A549 (cell line): ENCODE results near the gene DNAJC3.

ENCODE experiments used
- BHLHE40 ChIP-seq: IDR thresholded peaks from 2 replicates; pipeline ENCODE4 v1.6.1; 2012; ENCODE audit warnings: low read depth, low read length, inconsistent platforms
- CHD2 ChIP-seq: fragments of 150-350 bp; IDR thresholded peaks from 2 replicates; pipeline ENCODE4 v1.6.1; 2014; ENCODE audit warnings: low read length; ENCODE audit not compliant: partially characterized antibody
- FOXS1 ChIP-seq: fragments of 250-450 bp; sonication (Bioruptor Pico); IDR thresholded peaks from 2 replicates; pipeline ENCODE4 v1.5.0; 2020; ENCODE audit warnings: mild to moderate bottlenecking, moderate library complexity
- GATA3 ChIP-seq: IDR thresholded peaks from 2 replicates; pipeline ENCODE4 v1.6.1; 2012; ENCODE audit warnings: borderline replicate concordance
- HDAC2 ChIP-seq: fragments of 200-600 bp; sonication (generic); IDR thresholded peaks from 2 replicates; pipeline ENCODE4 v1.6.1; 2016
- HOXA7 ChIP-seq: fragments of 250-450 bp; sonication (Bioruptor Pico); IDR thresholded peaks from 2 replicates; pipeline ENCODE4 v1.5.0; 2020; ENCODE audit warnings: mild to moderate bottlenecking, moderate library complexity
- JUNB ChIP-seq: fragments of >200 bp; sonication (Bioruptor Twin); formaldehyde crosslinking; IDR thresholded peaks from 2 replicates; pipeline ENCODE4 v1.6.1; 2016
- MAX ChIP-seq: IDR thresholded peaks from 2 replicates; pipeline ENCODE4 v1.6.1; 2012
- RFX5 ChIP-seq: fragments of 450-650 bp; IDR thresholded peaks from 2 replicates; pipeline ENCODE4 v1.7.1; 2014; ENCODE audit warnings: antibody characterized with exemption, mild to moderate bottlenecking, moderate library complexity
- SMC3 ChIP-seq: fragments of >200 bp; sonication (Bioruptor Twin); formaldehyde crosslinking; IDR thresholded peaks from 3 replicates; pipeline ENCODE4 v1.6.1; 2018; ENCODE audit warnings: inconsistent platforms
- TP53 ChIP-seq: fragments of 250-450 bp; sonication (Bioruptor Pico); IDR thresholded peaks from 2 replicates; pipeline ENCODE4 v1.5.0; 2021; ENCODE audit warnings: mild to moderate bottlenecking, moderate library complexity
- TF ChIP-seq, protein P1 (sequence below): fragments of >200 bp; sonication (Bioruptor Twin); formaldehyde crosslinking; IDR thresholded peaks from 3 replicates; pipeline ENCODE4 v1.5.1; 2016
- TF ChIP-seq, protein P2 (sequence below): fragments of 200-600 bp; sonication (generic); IDR thresholded peaks from 2 replicates; pipeline ENCODE4 v1.6.1; 2016; ENCODE audit warnings: antibody characterized with exemption, mild to moderate bottlenecking, moderate library complexity

DNA sequence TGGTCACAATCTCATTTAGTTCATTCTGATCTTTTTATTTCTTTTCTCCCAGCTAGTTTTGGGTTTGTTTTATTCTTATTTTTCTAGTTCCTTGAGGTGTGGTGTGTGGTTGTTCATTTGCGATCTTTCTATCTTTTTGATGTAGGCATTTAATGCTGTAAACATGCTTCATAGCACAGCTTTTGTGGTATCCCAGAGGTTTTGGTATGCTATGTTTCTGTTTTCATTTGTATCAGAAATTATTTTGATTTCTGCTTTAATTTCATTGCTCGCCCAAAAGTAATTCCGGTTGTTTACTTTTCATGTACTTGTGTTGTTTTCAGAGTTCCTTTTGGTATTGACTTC, 12.6 kb downstream of the DNAJC3 start:
- TF ChIP-seq, protein P1, sequence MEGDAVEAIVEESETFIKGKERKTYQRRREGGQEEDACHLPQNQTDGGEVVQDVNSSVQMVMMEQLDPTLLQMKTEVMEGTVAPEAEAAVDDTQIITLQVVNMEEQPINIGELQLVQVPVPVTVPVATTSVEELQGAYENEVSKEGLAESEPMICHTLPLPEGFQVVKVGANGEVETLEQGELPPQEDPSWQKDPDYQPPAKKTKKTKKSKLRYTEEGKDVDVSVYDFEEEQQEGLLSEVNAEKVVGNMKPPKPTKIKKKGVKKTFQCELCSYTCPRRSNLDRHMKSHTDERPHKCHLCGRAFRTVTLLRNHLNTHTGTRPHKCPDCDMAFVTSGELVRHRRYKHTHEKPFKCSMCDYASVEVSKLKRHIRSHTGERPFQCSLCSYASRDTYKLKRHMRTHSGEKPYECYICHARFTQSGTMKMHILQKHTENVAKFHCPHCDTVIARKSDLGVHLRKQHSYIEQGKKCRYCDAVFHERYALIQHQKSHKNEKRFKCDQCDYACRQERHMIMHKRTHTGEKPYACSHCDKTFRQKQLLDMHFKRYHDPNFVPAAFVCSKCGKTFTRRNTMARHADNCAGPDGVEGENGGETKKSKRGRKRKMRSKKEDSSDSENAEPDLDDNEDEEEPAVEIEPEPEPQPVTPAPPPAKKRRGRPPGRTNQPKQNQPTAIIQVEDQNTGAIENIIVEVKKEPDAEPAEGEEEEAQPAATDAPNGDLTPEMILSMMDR, result no peak
- TF ChIP-seq HOXA7 (no peak), SMC3 (no peak), MAX (no peak), TP53 (CRISPR knock-in tag) (no peak), FOXS1 (CRISPR knock-in tag) (no peak), HDAC2 (no peak), JUNB (no peak), BHLHE40 (no peak), GATA3 (no peak), RFX5 (no peak), CHD2 (no peak)
- TF ChIP-seq, protein P2, sequence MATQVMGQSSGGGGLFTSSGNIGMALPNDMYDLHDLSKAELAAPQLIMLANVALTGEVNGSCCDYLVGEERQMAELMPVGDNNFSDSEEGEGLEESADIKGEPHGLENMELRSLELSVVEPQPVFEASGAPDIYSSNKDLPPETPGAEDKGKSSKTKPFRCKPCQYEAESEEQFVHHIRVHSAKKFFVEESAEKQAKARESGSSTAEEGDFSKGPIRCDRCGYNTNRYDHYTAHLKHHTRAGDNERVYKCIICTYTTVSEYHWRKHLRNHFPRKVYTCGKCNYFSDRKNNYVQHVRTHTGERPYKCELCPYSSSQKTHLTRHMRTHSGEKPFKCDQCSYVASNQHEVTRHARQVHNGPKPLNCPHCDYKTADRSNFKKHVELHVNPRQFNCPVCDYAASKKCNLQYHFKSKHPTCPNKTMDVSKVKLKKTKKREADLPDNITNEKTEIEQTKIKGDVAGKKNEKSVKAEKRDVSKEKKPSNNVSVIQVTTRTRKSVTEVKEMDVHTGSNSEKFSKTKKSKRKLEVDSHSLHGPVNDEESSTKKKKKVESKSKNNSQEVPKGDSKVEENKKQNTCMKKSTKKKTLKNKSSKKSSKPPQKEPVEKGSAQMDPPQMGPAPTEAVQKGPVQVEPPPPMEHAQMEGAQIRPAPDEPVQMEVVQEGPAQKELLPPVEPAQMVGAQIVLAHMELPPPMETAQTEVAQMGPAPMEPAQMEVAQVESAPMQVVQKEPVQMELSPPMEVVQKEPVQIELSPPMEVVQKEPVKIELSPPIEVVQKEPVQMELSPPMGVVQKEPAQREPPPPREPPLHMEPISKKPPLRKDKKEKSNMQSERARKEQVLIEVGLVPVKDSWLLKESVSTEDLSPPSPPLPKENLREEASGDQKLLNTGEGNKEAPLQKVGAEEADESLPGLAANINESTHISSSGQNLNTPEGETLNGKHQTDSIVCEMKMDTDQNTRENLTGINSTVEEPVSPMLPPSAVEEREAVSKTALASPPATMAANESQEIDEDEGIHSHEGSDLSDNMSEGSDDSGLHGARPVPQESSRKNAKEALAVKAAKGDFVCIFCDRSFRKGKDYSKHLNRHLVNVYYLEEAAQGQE, result no peak
